Mesenchymal stem cell (in vitro differentiated cells and primary cell): ENCODE results near the gene IGF2BP2.
"Not testable (repeated sequence)": the region's sequence is repeated elsewhere in the genome, so short reads cannot be mapped to it uniquely, and the experiment has no call there.

Experiments used
- DNase-seq: peaks from one replicate; pipeline ENCODE4 v3.0.0-alpha.2; 2013
- H2AFZ ChIP-seq: one replicate; pipeline ENCODE4 v1.6.1; 2013; ENCODE audit warnings: low read depth, mild to moderate bottlenecking, control low read depth, inconsistent platforms, low read length, moderate library complexity
- H2AK5ac ChIP-seq: 2 replicates; pipeline ENCODE4 v1.6.1; 2013; ENCODE audit warnings: low read length, moderate library complexity, mild to moderate bottlenecking, inconsistent platforms; ENCODE audit not compliant: severe bottlenecking
- H2BK120ac ChIP-seq: one replicate; pipeline ENCODE4 v1.6.1; 2013; ENCODE audit warnings: low read depth, mild to moderate bottlenecking, inconsistent platforms, low read length, moderate library complexity
- H2BK12ac ChIP-seq, 2 experiments: one replicate each; pipeline ENCODE4 v1.6.1; 2013; ENCODE audit warnings: inconsistent platforms in 2 of 2, low read length in 2 of 2, mild to moderate bottlenecking in 2 of 2, moderate library complexity in 2 of 2, control low read depth in 1 of 2
- H2BK15ac ChIP-seq: one replicate; pipeline ENCODE4 v1.6.1; 2013; ENCODE audit warnings: mild to moderate bottlenecking, low read depth, inconsistent platforms; ENCODE audit not compliant: poor library complexity, severe bottlenecking
- H2BK5ac ChIP-seq: 2 replicates; pipeline ENCODE4 v1.6.1; 2013; ENCODE audit warnings: low read depth, mild to moderate bottlenecking, low read length, control low read depth, inconsistent platforms; ENCODE audit not compliant: poor library complexity, severe bottlenecking
- H3K14ac ChIP-seq, 2 experiments: one replicate each; pipeline ENCODE4 v1.6.1; 2013; ENCODE audit warnings: inconsistent platforms in 2 of 2, low read length in 2 of 2, control low read depth in 1 of 2, mild to moderate bottlenecking in 1 of 2, moderate library complexity in 1 of 2
- H3K18ac ChIP-seq, 2 experiments: one replicate each; pipeline ENCODE4 v1.6.1; 2013; ENCODE audit warnings: inconsistent platforms in 2 of 2, low read length in 2 of 2, control low read depth in 1 of 2, low read depth in 1 of 2, mild to moderate bottlenecking in 1 of 2
- H3K23ac ChIP-seq, 2 experiments: one replicate each; pipeline ENCODE4 v1.6.1; 2013; ENCODE audit warnings: inconsistent platforms in 2 of 2, low read length in 2 of 2, mild to moderate bottlenecking in 2 of 2, moderate library complexity in 2 of 2, control low read depth in 1 of 2
- H3K27ac ChIP-seq: 2 replicates; pipeline ENCODE4 v1.5.1; 2013; ENCODE audit warnings: mild to moderate bottlenecking, moderate library complexity, low read length, control low read depth, inconsistent platforms; ENCODE audit not compliant: poor library complexity, severe bottlenecking
- H3K27me3 ChIP-seq, 2 experiments: 2 replicates each; pipeline versions ENCODE4 v1.6.1 to v1.7.0; 2013; ENCODE audit warnings: low read length in 2 of 2, mild to moderate bottlenecking in 2 of 2, moderate library complexity in 2 of 2, control low read depth in 1 of 2, inconsistent platforms in 1 of 2; ENCODE audit not compliant: control insufficient read depth in 1 of 2, insufficient read depth in 1 of 2
- H3K36me3 ChIP-seq, 2 experiments: 2 replicates each; pipeline versions ENCODE4 v1.6.1 to v1.7.0; 2013; ENCODE audit warnings: low read length in 2 of 2, control low read depth in 1 of 2, inconsistent platforms in 1 of 2, low read depth in 1 of 2, mild to moderate bottlenecking in 1 of 2; ENCODE audit not compliant: insufficient read depth in 2 of 2, control insufficient read depth in 1 of 2
- H3K4ac ChIP-seq, 2 experiments: one replicate each; pipeline ENCODE4 v1.6.1; 2013; ENCODE audit warnings: inconsistent platforms in 2 of 2, low read length in 2 of 2, mild to moderate bottlenecking in 2 of 2, moderate library complexity in 2 of 2, control low read depth in 1 of 2, low read depth in 1 of 2
- H3K4me1 ChIP-seq: 2 replicates; pipeline ENCODE4 v1.6.1; 2013; ENCODE audit warnings: low read depth, low read length, control low read depth; ENCODE audit not compliant: control insufficient read depth, insufficient read depth
- H3K4me2 ChIP-seq: 2 replicates; pipeline ENCODE4 v1.6.1; 2013; ENCODE audit warnings: low read length, mild to moderate bottlenecking, inconsistent platforms; ENCODE audit not compliant: poor library complexity, severe bottlenecking
- H3K4me3 ChIP-seq, 2 experiments: 2 replicates each; pipeline versions ENCODE4 v1.5.1 to v1.7.0; 2013; ENCODE audit warnings: low read length in 2 of 2, mild to moderate bottlenecking in 2 of 2, control low read depth in 1 of 2, low read depth in 1 of 2; ENCODE audit not compliant: insufficient read depth in 1 of 2
- H3K79me1 ChIP-seq: replicated peaks from 2 replicates; pipeline ENCODE4 v1.6.1; 2013; ENCODE audit warnings: mild to moderate bottlenecking, control low read depth, low read length, inconsistent platforms; ENCODE audit not compliant: poor library complexity, severe bottlenecking
- H3K9ac ChIP-seq: 2 replicates; pipeline ENCODE4 v1.7.0; 2013; ENCODE audit warnings: mild to moderate bottlenecking, low read length, moderate library complexity
- H3K9me3 ChIP-seq: 2 replicates; pipeline ENCODE4 v1.7.0; 2013; ENCODE audit warnings: mild to moderate bottlenecking, low read length; ENCODE audit not compliant: control insufficient read depth
- H4K8ac ChIP-seq: one replicate; pipeline ENCODE4 v1.6.1; 2013; ENCODE audit warnings: inconsistent platforms, mild to moderate bottlenecking, low read length, moderate library complexity
- H4K91ac ChIP-seq: one replicate; pipeline ENCODE4 v1.6.1; 2013; ENCODE audit warnings: mild to moderate bottlenecking, low read length, inconsistent platforms
- WGBS: methylation state at CpG from one replicate; pipeline ENCODE4 v1.1.7; 2013; ENCODE audit warnings: mixed read lengths; 5-methylcytosine and 5-hydroxymethylcytosine counted together

Gene IGF2BP2

GRCh38 chr3:185661772-185662171, 163.1 kb downstream of the IGF2BP2 start:
- Histone ChIP-seq H3K36me3 (peaks cover 36 to 41% of the 10 kb centered on the region in 2 experiments), H3K14ac (peak overlapping the region in 1 of 2 experiments; percentile 49), H2AFZ (no peak overlapping the region), H2BK15ac (no peak overlapping the region), H3K4me2 (no peak overlapping the region), H3K79me1 (peaks cover 19% of the 10 kb centered on the region), H3K9me3 (no peaks in the 10 kb centered on the region), H2AK5ac (no peak overlapping the region), H2BK12ac (peak overlapping the region in 1 of 2 experiments; percentile 42), H3K18ac (no peak overlapping the region), H3K23ac (no peak overlapping the region), H2BK120ac (no peak overlapping the region), H4K91ac (no peak overlapping the region), H4K8ac (no peak overlapping the region), H2BK5ac (no peak overlapping the region), H3K4ac (peak overlapping the region in 1 of 2 experiments; percentile 42), H3K4me3 (no peak overlapping the region), H3K4me1 (peaks cover 23% of the 10 kb centered on the region), H3K27me3 (no peaks in the 10 kb centered on the region), H3K27ac (no peak overlapping the region), H3K9ac (no peak overlapping the region)
- no peak for DNase-seq
- WGBS, result 83% methylated on average over 4 of the region's 4 CpGs

DNA sequence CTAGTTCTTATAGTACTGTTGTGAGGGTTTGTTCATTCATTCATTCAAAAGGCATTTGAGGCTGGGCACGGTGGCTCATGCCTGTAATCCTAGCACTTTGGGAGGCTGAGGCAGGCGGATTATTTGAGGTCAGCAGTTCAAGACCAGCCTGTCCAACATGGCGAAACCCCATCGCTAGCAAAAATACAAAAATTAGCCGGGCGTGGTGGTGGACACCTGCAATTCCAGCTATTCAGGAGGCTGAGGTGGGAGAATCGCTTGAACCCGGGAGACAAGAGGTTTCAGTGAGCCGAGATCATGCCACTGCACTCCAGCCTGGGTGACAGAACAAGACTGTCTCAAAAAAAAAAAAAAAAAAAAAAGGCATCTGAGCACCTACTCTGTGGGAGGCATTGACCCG, 163.5 kb downstream of the IGF2BP2 start:
- not testable (repeated sequence) for H2AK5ac ChIP-seq, H3K27ac ChIP-seq, H3K18ac ChIP-seq, H3K4me2 ChIP-seq, H4K91ac ChIP-seq, H2AFZ ChIP-seq, H3K27me3 ChIP-seq, H2BK5ac ChIP-seq, H2BK15ac ChIP-seq, H3K4me3 ChIP-seq, H2BK12ac ChIP-seq, H4K8ac ChIP-seq, H3K23ac ChIP-seq, H3K14ac ChIP-seq, H3K4ac ChIP-seq, H2BK120ac ChIP-seq, DNase-seq, H3K9me3 ChIP-seq
- Histone ChIP-seq H3K9ac (peak overlapping the region; percentile 42), H3K36me3 (peaks cover 35 to 41% of the 10 kb centered on the region in 2 experiments), H3K79me1 (peaks cover 19% of the 10 kb centered on the region), H3K4me1 (peaks cover 26% of the 10 kb centered on the region)
- WGBS, result 91% methylated on average over 10 of the region's 10 CpGs

DNA sequence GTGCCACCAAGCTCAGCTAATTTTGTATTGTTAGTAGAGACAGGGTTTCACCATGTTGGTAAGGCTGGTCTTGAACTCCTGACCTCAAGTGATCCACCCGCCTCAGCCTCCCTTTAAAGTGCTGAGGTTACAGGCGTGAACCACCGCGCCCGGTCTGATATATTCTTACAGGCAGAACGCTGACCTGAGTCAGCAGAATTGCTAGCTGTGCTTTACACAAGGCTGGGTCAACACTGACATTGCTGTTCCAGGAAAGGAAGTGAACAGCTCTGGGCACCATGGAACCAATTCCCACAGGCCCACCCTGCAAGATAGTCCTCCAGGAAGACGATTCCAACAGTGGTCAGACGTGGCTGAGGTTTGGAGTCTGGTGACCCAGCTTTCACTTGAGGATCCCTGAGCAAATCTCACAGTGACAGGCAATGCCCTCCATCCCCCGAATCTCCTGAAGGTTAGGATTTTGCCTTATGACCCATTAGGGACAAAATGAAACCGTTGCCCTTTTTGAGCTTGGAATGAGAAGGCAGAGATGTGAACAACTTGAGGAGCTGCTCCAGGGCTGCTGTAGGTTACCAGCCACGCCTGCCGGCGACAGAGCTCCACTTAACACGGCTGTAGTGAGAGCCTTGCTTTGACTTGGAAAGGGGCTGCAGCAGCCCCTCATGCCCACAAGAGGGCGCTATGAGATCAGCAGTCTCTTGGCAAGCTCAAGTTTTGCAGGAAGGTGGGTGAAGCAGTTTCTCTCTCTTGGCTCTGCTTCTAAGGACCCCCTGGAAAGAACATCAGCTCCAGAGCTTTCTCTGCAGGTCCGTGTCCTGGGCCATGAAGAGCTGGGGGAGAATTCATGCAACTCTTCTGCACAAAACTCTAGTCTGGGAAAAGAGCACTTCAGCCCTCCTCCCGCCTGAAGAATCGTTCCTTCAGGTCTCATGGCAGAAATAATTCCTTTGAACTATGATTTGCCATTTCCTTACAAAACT, 164.6 kb downstream of the IGF2BP2 start:
- H3K4ac ChIP-seq, result peak overlapping the region in 1 of 2 experiments; percentile 25
- no peak overlapping the region for H3K23ac ChIP-seq
- H3K14ac ChIP-seq, result peak overlapping the region in 1 of 2 experiments; percentile 55
- peak overlapping the region; percentile 42 for H3K9ac ChIP-seq
- no peak overlapping the region for H4K8ac ChIP-seq
- no peak overlapping the region for H4K91ac ChIP-seq
- H2BK15ac ChIP-seq, result no peak overlapping the region
- no peaks in the 10 kb centered on the region for H3K27me3 ChIP-seq
- H2BK12ac ChIP-seq, result peak overlapping the region in 1 of 2 experiments; percentile 58
- H2BK120ac ChIP-seq, result no peak overlapping the region
- H3K36me3 ChIP-seq, result peaks cover 43 to 49% of the 10 kb centered on the region in 2 experiments
- H3K9me3 ChIP-seq, result no peaks in the 10 kb centered on the region
- H2AK5ac ChIP-seq, result peak overlapping the region; percentile 33
- no peak overlapping the region for H3K4me2 ChIP-seq
- no peak overlapping the region for H2AFZ ChIP-seq
- H3K4me1 ChIP-seq, result peaks cover 32% of the 10 kb centered on the region
- WGBS, result 49% methylated on average over 18 of the region's 18 CpGs
- peak; percentile 86 for DNase-seq
- H2BK5ac ChIP-seq, result no peak overlapping the region
- H3K79me1 ChIP-seq, result peaks cover 19% of the 10 kb centered on the region
- H3K27ac ChIP-seq, result peak overlapping the region; percentile 18
- H3K4me3 ChIP-seq, result no peak overlapping the region
- H3K18ac ChIP-seq, result peak overlapping the region in 1 of 2 experiments; percentile 14

GRCh38 chr3:185658943-185659342, 165.9 kb downstream of the IGF2BP2 start:
- Histone ChIP-seq H2AK5ac (no peak overlapping the region), H3K9ac (peak overlapping the region; percentile 13), H2BK15ac (no peak overlapping the region), H3K4me2 (no peak overlapping the region), H3K18ac (no peak overlapping the region), H3K9me3 (no peaks in the 10 kb centered on the region), H3K14ac (no peak overlapping the region), H3K23ac (no peak overlapping the region), H2BK5ac (no peak overlapping the region), H3K4me1 (peaks cover 35% of the 10 kb centered on the region), H3K36me3 (peaks cover 48 to 57% of the 10 kb centered on the region in 2 experiments), H3K27ac (peak overlapping the region; percentile 85), H2AFZ (no peak overlapping the region), H4K91ac (no peak overlapping the region), H4K8ac (no peak overlapping the region), H2BK12ac (no peak overlapping the region), H2BK120ac (no peak overlapping the region), H3K79me1 (peaks cover 25% of the 10 kb centered on the region), H3K4ac (no peak overlapping the region), H3K4me3 (no peak overlapping the region), H3K27me3 (no peaks in the 10 kb centered on the region)
- no peak for DNase-seq
- WGBS, result 46% methylated on average over 1 of the region's 1 CpG
